Pons (tissue), 1 donor: ENCODE measurements around the gene BNC2.
"Not testable (repeated sequence)": the region's sequence is repeated elsewhere in the genome, so short reads cannot be mapped to it uniquely, and the experiment has no call there.

ENCODE experiments used
- DNase-seq: peaks from one replicate; pipeline ENCODE4 v3.0.0-alpha.2; 2016; ENCODE audit warnings: low spot score

Gene BNC2

GRCh38 chr9:16500386-16500785 is 370.1 kb downstream of the BNC2 start:
- no peak for DNase-seq

DNA sequence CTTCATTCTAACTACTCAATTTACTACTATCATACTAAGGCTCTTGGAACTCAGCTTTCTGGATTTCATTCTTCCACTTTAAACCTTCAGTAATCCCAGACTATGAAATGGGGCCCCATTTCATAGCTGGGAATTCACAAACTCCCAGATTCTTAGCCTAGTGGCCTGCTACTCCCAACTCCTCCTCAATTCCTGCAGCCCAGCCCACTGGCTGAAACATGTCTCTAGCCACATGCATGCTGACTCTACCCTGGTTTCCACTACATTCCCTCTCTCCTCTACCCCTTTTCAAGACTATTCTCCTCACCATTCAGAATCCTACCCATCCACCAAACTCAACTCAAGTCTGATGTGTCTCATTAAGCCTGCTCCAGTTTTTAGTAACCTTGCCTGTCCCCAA is 370.6 kb downstream of the BNC2 start:
- DNase-seq, result no peak

DNA sequence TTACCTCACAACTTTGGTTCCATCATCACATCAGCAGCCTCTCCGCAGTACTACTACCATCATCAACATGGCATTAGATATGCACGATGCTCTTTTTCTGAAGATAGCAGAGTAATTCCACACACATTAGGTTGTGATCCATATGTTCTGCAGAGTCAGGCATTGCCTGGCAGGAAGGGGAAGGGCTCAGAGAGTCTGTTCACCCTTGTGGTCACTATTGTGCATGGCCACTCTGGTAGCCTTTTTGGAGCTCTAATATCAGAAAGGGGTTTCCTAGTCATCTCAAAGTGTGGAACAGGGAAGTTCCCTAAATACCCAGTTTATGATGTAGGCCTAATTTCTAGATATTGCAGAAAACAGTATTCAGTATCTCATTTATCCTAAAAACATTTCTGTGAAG is 373.6 kb downstream of the BNC2 start:
- DNase-seq, result no peak

GRCh38 chr9:16487915-16488314 is 382.6 kb downstream of the BNC2 start:
- no peak for DNase-seq

DNA sequence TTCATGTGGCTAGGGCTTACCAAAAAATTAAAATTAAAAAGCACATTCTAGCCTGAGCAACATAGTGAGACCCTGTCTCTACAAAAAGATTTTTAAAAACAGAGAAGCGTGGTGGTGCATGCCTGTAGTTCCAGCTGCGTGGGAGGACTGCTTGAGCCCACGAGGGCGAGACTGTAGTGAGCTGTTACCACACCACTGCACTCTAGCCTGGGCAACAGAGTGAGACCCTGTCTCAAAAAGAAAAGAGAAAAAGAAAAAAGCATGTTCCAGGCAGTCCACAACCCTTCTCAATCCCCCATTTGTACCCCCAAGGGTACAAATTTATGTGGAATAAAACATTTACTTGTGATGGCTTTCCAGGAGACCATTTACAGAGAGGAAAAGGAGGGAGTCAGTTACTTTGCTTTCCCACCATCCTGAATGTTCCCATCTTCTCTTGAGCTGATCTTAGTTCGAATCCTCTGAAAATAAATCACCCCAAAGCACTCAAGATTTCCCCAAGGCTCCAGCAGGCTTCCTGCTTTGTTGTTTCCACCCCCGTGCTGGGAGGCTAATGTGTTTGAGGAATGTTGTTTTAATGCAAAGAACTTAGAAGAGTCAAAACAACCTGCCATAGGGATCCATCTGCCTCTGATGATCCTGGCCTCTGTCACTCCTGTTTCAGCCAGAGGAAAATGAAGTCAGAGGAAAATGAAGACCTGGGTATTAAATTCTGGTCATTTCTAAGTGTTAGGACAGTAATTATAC is 384.7 kb downstream of the BNC2 start:
- no peak for DNase-seq

- no peak for DNase-seq
Measured at GRCh38 chr9:16485160-16485559, 385.3 kb downstream of the BNC2 start.

DNA sequence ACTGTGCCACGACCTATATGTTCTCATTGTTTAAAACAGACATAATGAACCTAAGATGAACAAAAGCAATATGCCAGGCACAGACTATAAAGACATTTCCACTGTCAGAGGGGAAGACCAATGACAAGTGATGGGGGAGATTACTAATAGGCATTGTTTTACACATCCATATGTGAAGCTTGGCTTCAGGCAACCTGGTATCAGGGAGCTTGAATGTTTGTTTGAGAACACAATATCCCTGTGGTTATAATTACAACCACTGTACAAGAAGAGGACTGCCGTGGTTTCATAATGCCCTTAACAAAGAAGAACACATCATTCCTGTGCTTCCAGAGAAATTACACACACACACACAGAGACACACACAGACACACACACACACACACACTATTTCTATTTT is 385.7 kb downstream of the BNC2 start:
- no peak for DNase-seq

DNA sequence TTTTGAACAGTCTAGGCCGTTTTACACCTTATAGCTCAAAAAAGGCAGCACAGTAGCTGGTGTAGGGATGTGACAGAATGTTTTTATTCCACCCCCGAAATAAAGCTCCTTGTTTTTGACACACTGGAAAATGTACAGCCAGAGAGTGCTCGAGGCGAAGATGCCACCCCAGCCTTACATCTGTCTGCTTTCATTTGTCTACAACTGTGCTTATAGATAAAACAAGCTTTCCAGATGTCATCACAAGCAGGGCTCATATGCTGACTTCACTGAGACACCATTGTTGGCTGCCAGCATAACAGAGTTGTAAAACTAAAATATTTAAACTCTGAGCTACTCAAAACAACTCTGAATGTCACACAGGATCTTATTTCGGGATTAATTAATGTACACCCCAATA is 386.3 kb downstream of the BNC2 start:
- DNase-seq, result no peak

GRCh38 chr9:16482764-16483163 is 387.7 kb downstream of the BNC2 start:
- no peak for DNase-seq

GRCh38 chr9:16480584-16480983 is 389.9 kb downstream of the BNC2 start:
- not testable (repeated sequence) for DNase-seq

DNA sequence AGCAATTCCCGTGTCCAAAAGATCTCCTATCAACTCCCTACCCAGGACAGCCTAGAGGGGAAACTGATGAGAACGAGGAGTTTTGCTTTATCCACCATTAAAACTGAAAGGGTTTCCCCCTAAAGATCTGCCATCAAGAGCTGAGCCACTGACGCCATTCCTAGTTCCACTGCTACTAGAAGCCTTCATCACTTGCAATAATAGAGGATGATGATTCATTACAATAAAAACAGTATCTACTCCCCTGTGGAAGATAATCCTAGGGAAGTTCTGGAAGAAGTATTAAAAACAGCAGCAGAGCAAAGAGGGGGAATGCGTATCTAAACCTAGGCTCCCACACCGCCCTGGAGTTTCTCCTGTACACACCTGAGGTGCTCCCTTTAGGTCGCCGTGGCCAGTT is 394.5 kb downstream of the BNC2 start:
- no peak for DNase-seq

GRCh38 chr9:16475257-16475656 is 395.2 kb downstream of the BNC2 start:
- DNase-seq, result no peak

- no peak for DNase-seq
Measured at GRCh38 chr9:16469184-16469583, 401.3 kb downstream of the BNC2 start.

DNA sequence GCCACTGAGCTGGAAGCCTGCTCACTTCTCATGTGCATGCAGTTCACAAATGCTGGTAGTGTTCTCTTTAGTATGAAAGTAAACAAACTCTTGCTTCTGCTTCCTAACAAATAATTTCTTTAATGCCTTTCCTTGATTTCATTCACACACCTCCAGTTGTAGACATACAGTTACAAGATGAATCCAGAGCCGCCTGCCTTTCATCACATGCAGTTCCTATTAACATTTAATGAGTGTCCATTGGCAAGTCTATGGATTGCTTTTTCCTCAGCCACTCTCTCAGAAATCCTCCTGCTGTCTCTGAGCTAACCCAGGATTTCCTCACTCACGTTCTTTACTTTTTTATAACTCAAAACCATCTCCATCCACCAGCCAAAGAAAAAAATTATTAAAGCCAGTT is 408.6 kb downstream of the BNC2 start:
- DNase-seq, result no peak

DNA sequence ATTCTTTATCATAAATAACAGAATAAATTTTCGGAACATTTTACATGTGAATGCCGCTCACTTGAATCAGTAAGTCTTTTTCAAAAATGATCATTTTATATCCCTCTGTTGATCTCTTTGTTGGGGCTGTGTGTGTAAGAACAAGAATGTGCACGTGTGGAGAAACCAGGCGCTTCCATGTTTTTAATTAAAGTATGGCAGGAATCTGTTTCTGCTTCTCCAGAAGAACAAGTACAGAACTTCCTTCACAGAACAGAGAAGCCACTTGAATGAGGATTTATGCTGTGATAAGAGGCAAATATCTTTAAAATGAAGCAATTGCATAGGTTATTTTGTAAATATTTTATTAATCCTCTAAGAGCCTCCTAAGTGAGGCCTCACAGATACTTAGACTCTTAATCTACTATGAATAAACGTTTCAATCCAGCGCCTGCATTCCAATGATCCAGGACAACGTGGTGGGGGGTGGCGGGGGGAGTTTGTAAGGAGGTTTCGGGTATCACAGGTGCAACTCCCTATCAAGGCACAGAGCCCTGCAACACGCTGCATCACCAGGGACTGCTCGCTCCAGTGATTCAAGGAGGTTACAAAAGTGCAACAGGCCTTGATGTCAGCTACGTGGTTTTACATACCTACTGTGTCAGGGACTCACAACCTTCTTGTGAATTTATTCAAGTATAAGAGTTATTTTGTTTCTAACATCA is 409.2 kb downstream of the BNC2 start:
- no peak for DNase-seq

GRCh38 chr9:16460696-16461095 is 409.8 kb downstream of the BNC2 start:
- DNase-seq, result no peak

GRCh38 chr9:16459421-16460148 is 410.9 kb downstream of the BNC2 start:
- no peak for DNase-seq

DNA sequence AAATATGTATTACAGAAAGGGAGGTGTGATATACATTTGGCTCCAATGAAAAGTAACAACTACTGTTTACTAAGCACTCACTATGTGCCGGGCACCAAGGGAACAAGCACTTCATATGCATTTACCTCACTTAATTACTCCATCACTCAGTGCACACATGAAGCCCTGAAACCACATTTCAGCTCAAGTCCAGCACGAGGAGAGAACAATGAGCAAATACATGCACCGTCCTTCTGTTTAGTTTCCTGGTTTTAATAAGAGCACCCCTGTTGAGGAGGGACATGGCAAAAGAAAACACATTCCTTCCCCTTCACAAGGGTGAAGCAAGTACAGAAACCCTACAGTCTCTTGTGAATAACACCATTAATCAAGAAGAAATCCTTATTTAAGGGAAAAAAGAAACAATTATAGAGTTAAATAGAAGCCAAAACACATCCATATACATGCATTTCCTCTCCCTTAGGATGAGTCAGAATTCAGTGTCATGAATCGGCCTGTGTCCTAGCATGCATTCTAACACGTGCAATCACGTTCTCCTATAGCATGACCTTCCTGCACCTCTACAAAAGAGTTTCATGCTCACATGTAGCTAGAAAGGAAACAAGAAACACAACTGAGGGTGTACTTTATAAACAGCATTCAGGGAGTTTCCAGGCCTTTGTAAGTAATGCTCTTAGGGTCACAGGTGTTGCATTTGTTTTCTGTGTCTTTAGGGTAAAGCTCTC is 411.6 kb downstream of the BNC2 start:
- no peak for DNase-seq

GRCh38 chr9:16455842-16456241 is 414.6 kb downstream of the BNC2 start:
- DNase-seq, result no peak

GRCh38 chr9:16453390-16453789 is 417.1 kb downstream of the BNC2 start:
- no peak for DNase-seq

DNA sequence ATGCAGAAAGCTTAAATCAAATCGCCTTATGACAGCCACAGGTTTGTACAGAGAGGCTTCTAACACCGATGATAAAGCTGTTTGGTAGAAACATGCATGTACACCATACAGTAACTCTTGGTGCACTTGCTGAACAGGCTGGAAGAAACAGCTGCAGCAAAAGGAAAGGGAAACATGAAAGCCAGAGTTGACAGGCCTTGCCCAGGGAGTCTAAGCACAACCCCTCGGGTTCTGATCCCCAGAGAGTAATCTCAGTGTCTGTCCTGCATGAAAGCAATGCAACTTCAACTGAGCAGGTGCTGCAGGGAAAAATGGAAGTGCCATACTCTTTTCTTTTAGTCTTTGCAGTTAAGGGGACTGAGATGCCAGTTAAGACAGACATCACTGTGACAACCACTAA is 419.9 kb downstream of the BNC2 start:
- DNase-seq, result no peak

DNA sequence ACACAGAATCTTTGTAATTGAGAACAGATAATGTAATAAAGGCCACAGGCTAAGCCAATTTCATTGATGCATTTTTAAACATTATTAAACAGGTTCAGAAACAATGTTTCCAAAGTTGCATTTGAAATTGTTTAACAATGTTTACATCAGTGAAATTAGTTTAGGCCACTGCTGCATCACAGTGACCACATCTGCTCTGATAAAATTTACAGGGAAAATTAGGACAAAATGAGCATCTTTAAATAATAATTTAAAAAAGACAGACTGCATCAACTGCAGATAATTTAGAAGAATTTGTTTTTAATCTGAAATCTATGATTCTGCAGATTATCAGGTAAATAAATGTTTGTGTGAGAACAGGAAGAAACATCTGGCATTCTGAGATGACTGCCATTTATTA is 420.4 kb downstream of the BNC2 start:
- DNase-seq, result no peak
